WTC11 (cell line): ENCODE measurements around the gene RNASEL.

Experiments used
- CTCF ChIP-seq: fragments of 200-600 bp; IDR thresholded peaks from 2 replicates; pipeline ENCODE4 v1.8.0; 2022; ENCODE audit warnings: antibody characterized with exemption
- ELF4 ChIP-seq: sonication (generic); formaldehyde crosslinking; IDR thresholded peaks from 2 replicates; pipeline ENCODE4 v1.8.1; 2022; ENCODE audit warnings: low read depth, mild to moderate bottlenecking, moderate library complexity, missing genetic modification reagents
- MYBL2 ChIP-seq: sonication (generic); formaldehyde crosslinking; IDR thresholded peaks from 2 replicates; pipeline ENCODE4 v1.8.1; 2023; ENCODE audit warnings: mild to moderate bottlenecking, moderate library complexity, missing genetic modification reagents
- NFE2L1 ChIP-seq: sonication (generic); formaldehyde crosslinking; IDR thresholded peaks from 2 replicates; pipeline ENCODE4 v1.8.1; 2023; ENCODE audit warnings: missing genetic modification reagents
- NR3C1 ChIP-seq: sonication (generic); formaldehyde crosslinking; conservative IDR thresholded peaks from 2 replicates; pipeline ENCODE4 v1.8.1; 2023; ENCODE audit warnings: low read depth, mild to moderate bottlenecking, missing genetic modification reagents
- TP53 ChIP-seq: sonication (generic); formaldehyde crosslinking; IDR thresholded peaks from 2 replicates; pipeline ENCODE4 v1.8.1; 2023; ENCODE audit warnings: mild to moderate bottlenecking, missing genetic modification reagents
- TF ChIP-seq, protein P1 (sequence below): sonication (generic); formaldehyde crosslinking; conservative IDR thresholded peaks from 2 replicates; pipeline ENCODE4 v1.8.1; 2023; ENCODE audit warnings: mild to moderate bottlenecking, low read depth, missing genetic modification reagents, moderate library complexity
- TF ChIP-seq, protein P2 (sequence below): sonication (generic); formaldehyde crosslinking; IDR thresholded peaks from 2 replicates; pipeline ENCODE4 v1.8.1; 2022; ENCODE audit warnings: low read depth, missing genetic modification reagents, borderline replicate concordance

- TF ChIP-seq CTCF (peak; percentile 85), NFE2L1 (CRISPR knock-in tag) (no peak), MYBL2 (CRISPR knock-in tag) (no peak), NR3C1 (CRISPR knock-in tag) (no peak), TP53 (no peak), ELF4 (CRISPR knock-in tag) (no peak)
- TF ChIP-seq, protein P1, sequence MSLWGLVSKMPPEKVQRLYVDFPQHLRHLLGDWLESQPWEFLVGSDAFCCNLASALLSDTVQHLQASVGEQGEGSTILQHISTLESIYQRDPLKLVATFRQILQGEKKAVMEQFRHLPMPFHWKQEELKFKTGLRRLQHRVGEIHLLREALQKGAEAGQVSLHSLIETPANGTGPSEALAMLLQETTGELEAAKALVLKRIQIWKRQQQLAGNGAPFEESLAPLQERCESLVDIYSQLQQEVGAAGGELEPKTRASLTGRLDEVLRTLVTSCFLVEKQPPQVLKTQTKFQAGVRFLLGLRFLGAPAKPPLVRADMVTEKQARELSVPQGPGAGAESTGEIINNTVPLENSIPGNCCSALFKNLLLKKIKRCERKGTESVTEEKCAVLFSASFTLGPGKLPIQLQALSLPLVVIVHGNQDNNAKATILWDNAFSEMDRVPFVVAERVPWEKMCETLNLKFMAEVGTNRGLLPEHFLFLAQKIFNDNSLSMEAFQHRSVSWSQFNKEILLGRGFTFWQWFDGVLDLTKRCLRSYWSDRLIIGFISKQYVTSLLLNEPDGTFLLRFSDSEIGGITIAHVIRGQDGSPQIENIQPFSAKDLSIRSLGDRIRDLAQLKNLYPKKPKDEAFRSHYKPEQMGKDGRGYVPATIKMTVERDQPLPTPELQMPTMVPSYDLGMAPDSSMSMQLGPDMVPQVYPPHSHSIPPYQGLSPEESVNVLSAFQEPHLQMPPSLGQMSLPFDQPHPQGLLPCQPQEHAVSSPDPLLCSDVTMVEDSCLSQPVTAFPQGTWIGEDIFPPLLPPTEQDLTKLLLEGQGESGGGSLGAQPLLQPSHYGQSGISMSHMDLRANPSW (CRISPR knock-in tag): no peak
- TF ChIP-seq, protein P2, sequence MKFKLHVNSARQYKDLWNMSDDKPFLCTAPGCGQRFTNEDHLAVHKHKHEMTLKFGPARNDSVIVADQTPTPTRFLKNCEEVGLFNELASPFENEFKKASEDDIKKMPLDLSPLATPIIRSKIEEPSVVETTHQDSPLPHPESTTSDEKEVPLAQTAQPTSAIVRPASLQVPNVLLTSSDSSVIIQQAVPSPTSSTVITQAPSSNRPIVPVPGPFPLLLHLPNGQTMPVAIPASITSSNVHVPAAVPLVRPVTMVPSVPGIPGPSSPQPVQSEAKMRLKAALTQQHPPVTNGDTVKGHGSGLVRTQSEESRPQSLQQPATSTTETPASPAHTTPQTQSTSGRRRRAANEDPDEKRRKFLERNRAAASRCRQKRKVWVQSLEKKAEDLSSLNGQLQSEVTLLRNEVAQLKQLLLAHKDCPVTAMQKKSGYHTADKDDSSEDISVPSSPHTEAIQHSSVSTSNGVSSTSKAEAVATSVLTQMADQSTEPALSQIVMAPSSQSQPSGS (CRISPR knock-in tag): no peak
Observed at GRCh38 chr1:182601416-182601786, 12.3 kb upstream of the RNASEL start.
